Astrocyte (in vitro differentiated cells and primary cell): ENCODE data around the gene SFTA2. TPM values are rescaled to one million over a fixed set of nuclear protein-coding genes. Genes with fewer than 3 reads are reported as not detected.

Source experiments
- DNase-seq: peaks from one replicate; pipeline ENCODE4 v3.0.0-alpha.2; 2010; ENCODE audit warnings: low read depth
- FAIRE-seq: peaks from 2 replicates; lab custom pipeline; 2011; peaks lifted over from hg19 to GRCh38; lab: Jason Lieb, UNC
- H2AFZ ChIP-seq: 2 replicates; pipeline ENCODE4 v1.6.0; 2012; ENCODE audit warnings: low read depth, low read length, inconsistent platforms
- H3K27ac ChIP-seq: 2 replicates; pipeline ENCODE4 v1.5.1; 2011; ENCODE audit warnings: low read depth, low read length, inconsistent platforms
- H3K27me3 ChIP-seq: 2 replicates; pipeline ENCODE4 v1.6.0; 2011; ENCODE audit warnings: low read length, inconsistent platforms; ENCODE audit not compliant: insufficient read depth
- H3K36me3 ChIP-seq: 2 replicates; pipeline ENCODE4 v1.5.1; 2011; ENCODE audit warnings: low read length, inconsistent platforms; ENCODE audit not compliant: insufficient read depth
- H3K4me1 ChIP-seq: 2 replicates; pipeline ENCODE4 v1.5.1; 2011; ENCODE audit warnings: low read length, inconsistent platforms; ENCODE audit not compliant: insufficient read depth
- H3K4me2 ChIP-seq: 2 replicates; pipeline ENCODE4 v1.6.0; 2012; ENCODE audit warnings: low read length, inconsistent platforms
- H3K4me3 ChIP-seq: 2 replicates; pipeline ENCODE4 v1.5.1; 2011; ENCODE audit warnings: low read depth, mild to moderate bottlenecking, low read length, inconsistent platforms; ENCODE audit not compliant: insufficient read depth
- H3K79me2 ChIP-seq: 2 replicates; pipeline ENCODE4 v1.6.0; 2012; ENCODE audit warnings: mild to moderate bottlenecking, low read length, inconsistent platforms; ENCODE audit not compliant: insufficient read depth
- H3K9ac ChIP-seq: 2 replicates; pipeline ENCODE4 v1.6.0; 2012; ENCODE audit warnings: mild to moderate bottlenecking, low read length, inconsistent platforms
- H3K9me3 ChIP-seq: 2 replicates; pipeline ENCODE4 v1.5.1; 2012; ENCODE audit warnings: low read depth, mild to moderate bottlenecking, low read length, inconsistent platforms; ENCODE audit not compliant: insufficient read depth
- H4K20me1 ChIP-seq: 2 replicates; pipeline ENCODE4 v1.6.0; 2012; ENCODE audit warnings: low read length, inconsistent platforms; ENCODE audit not compliant: insufficient read depth
- H3K27ac Mint-ChIP-seq: one replicate; pipeline ENCODE4 v1.8.0; 2021; ENCODE audit warnings: mild to moderate bottlenecking, mixed read lengths; ENCODE audit not compliant: unreplicated experiment
- H3K27me3 Mint-ChIP-seq: one replicate; pipeline ENCODE4 v1.8.0; 2021; ENCODE audit warnings: low read depth, mixed read lengths; ENCODE audit not compliant: unreplicated experiment
- H3K36me3 Mint-ChIP-seq: one replicate; pipeline ENCODE4 v1.8.0; 2021; ENCODE audit warnings: low read depth, mixed read lengths; ENCODE audit not compliant: unreplicated experiment
- H3K4me1 Mint-ChIP-seq: one replicate; pipeline ENCODE4 v1.8.0; 2021; ENCODE audit warnings: low read depth, mixed read lengths; ENCODE audit not compliant: unreplicated experiment
- H3K4me3 Mint-ChIP-seq: one replicate; pipeline ENCODE4 v1.8.0; 2021; ENCODE audit warnings: mild to moderate bottlenecking, moderate library complexity, mixed read lengths; ENCODE audit not compliant: unreplicated experiment
- H3K9me3 Mint-ChIP-seq: one replicate; pipeline ENCODE4 v1.8.0; 2021; ENCODE audit warnings: mild to moderate bottlenecking, mixed read lengths; ENCODE audit not compliant: unreplicated experiment
- CTCF ChIP-seq: IDR thresholded peaks from 2 replicates; pipeline ENCODE4 v1.5.1; 2011; ENCODE audit warnings: low read depth, mild to moderate bottlenecking, inconsistent platforms, low read length, moderate library complexity; ENCODE audit not compliant: insufficient read depth
- EZH2 ChIP-seq: IDR thresholded peaks from 2 replicates; pipeline ENCODE4 v1.6.1; 2012; ENCODE audit warnings: mild to moderate bottlenecking, low read length, inconsistent platforms; ENCODE audit not compliant: insufficient read depth
- total RNA-seq: library from RNA; stranded (reverse); gene quantifications from 2 replicates; pipeline ENCODE4 v1.2.1, GENCODE V29; 2021

The SFTA2 gene
- total RNA-seq, 1 donor from 2014 or later = not detected

- no peak for TF ChIP-seq CTCF
- TF ChIP-seq EZH2 = no peak
- Mint-ChIP-seq H3K36me3 (no peaks in the 10 kb centered on the region), H3K27me3 (peaks cover 72% of the 10 kb centered on the region), H3K9me3 (peaks cover 20% of the 10 kb centered on the region), H3K27ac (peak overlapping the region; percentile 11), H3K4me3 (no peak overlapping the region), H3K4me1 (peaks cover 6% of the 10 kb centered on the region)
- H3K4me1 ChIP-seq = peaks cover 6% of the 10 kb centered on the region
- FAIRE-seq (no peak), DNase-seq (no peak)
- peaks cover 21% of the 10 kb centered on the region for H3K27me3 ChIP-seq
- no peaks in the 10 kb centered on the region for H4K20me1 ChIP-seq
- no peaks in the 10 kb centered on the region for H3K36me3 ChIP-seq
- H3K79me2 ChIP-seq = no peaks in the 10 kb centered on the region
- no peaks in the 10 kb centered on the region for H3K9me3 ChIP-seq
- peak overlapping the region; percentile 82 for H2AFZ ChIP-seq
- H3K4me3 ChIP-seq = peak overlapping the region; percentile 47
- H3K4me2 ChIP-seq = peak overlapping the region; percentile 86
- no peak overlapping the region for H3K27ac ChIP-seq
- peak overlapping the region; percentile 70 for H3K9ac ChIP-seq
These were observed 22.8 kb upstream of the SFTA2 start for GRCh38 chr6:30954631-30955366.

GRCh38 chr6:30951907-30952469 lies 20.0 kb upstream of the SFTA2 start:
- Histone ChIP-seq H3K9me3 (no peaks in the 10 kb centered on the region), H3K4me1 (peaks cover 6% of the 10 kb centered on the region), H3K36me3 (no peaks in the 10 kb centered on the region), H3K79me2 (no peaks in the 10 kb centered on the region), H2AFZ (no peak overlapping the region), H3K27me3 (peaks cover 19% of the 10 kb centered on the region), H3K27ac (no peak overlapping the region), H3K4me2 (no peak overlapping the region), H4K20me1 (no peaks in the 10 kb centered on the region), H3K9ac (no peak overlapping the region), H3K4me3 (no peak overlapping the region)
- no peak overlapping the region for H3K27ac Mint-ChIP-seq
- TF ChIP-seq EZH2 (no peak), CTCF (no peak)
- H3K36me3 Mint-ChIP-seq = no peaks in the 10 kb centered on the region
- DNase-seq (no peak), FAIRE-seq (no peak)
- H3K27me3 Mint-ChIP-seq = peaks cover 91% of the 10 kb centered on the region
- H3K4me3 Mint-ChIP-seq = no peak overlapping the region
- H3K4me1 Mint-ChIP-seq = peaks cover 6% of the 10 kb centered on the region
- peaks cover 23% of the 10 kb centered on the region for H3K9me3 Mint-ChIP-seq

- Histone ChIP-seq H2AFZ (no peak overlapping the region), H4K20me1 (no peaks in the 10 kb centered on the region), H3K36me3 (no peaks in the 10 kb centered on the region), H3K9me3 (no peaks in the 10 kb centered on the region), H3K79me2 (no peaks in the 10 kb centered on the region), H3K27ac (no peak overlapping the region), H3K4me3 (no peak overlapping the region), H3K4me1 (no peaks in the 10 kb centered on the region), H3K27me3 (peaks cover 10% of the 10 kb centered on the region), H3K9ac (no peak overlapping the region), H3K4me2 (no peak overlapping the region)
- no peak overlapping the region for H3K27ac Mint-ChIP-seq
- H3K4me1 Mint-ChIP-seq = no peaks in the 10 kb centered on the region
- H3K4me3 Mint-ChIP-seq = no peak overlapping the region
- DNase-seq (no peak), FAIRE-seq (no peak)
- H3K9me3 Mint-ChIP-seq = peaks cover 21% of the 10 kb centered on the region
- no peaks in the 10 kb centered on the region for H3K36me3 Mint-ChIP-seq
- peaks cover 81% of the 10 kb centered on the region for H3K27me3 Mint-ChIP-seq
- no peak for TF ChIP-seq EZH2
- no peak for TF ChIP-seq CTCF
These were observed 16.8 kb upstream of the SFTA2 start for GRCh38 chr6:30948811-30949210.
